ENCODE measurements around the gene SLC39A12. TPM values are rescaled to one million over a fixed set of nuclear protein-coding genes. Genes with fewer than 3 reads are reported as not detected.

The SLC39A12 gene
- total and polyA plus RNA-seq, 2 of the 4 experiments (the other 2 are of a cell fraction), result not detected

DNA sequence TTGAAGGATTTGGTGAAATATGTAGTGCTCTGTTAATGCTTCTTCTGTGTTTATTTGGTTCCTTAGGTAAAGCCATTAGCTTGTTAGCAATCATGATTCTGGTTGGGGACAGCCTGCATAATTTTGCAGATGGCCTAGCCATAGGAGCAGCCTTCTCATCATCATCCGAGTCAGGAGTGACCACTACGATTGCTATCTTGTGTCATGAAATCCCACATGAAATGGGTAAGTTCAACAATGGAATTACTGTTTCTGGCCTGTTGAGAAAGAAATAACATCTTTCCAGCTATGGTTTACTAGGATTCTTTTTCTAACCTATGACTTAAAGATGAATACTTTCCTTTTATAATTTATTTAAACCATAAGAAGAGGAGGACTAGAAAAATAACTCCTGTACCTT lies 48.9 kb downstream of the SLC39A12 start:
- no peaks in the 10 kb centered on the region for H3K9me1 ChIP-seq (ENCODE audit: insufficient read depth, low read length)
- dilution Hi-C loops (cut with HindIII; ENCODE audit: low sequenced_read_pairs, unreplicated experiment) (no loop called here), intact Hi-C loops (cut with micrococcal nuclease) (no loop called here), in situ Hi-C loops (cut with MboI; ENCODE audit: low sequenced_read_pairs) (no loop called here)
- H4K5ac ChIP-seq (ENCODE audit: low read depth, low read length), result no peak overlapping the region
- H2BK5ac ChIP-seq (ENCODE audit: low read depth, low read length, poor library complexity, severe bottlenecking), result no peak overlapping the region
- no peaks in the 10 kb centered on the region for H3K36me3 ChIP-seq (ENCODE audit: control insufficient read depth, insufficient read depth, low read length)
- POLR2A ChIA-PET (ENCODE audit: unreplicated experiment), result no interaction called here
- CTCF ChIA-PET, result no interaction called here
- H3K4me3 ChIP-seq (ENCODE audit: insufficient read depth, low read depth, low read length), result no peak overlapping the region
- H4K20me1 ChIP-seq (ENCODE audit: insufficient read depth, low read length), result no peaks in the 10 kb centered on the region
- no peak overlapping the region for H4K8ac ChIP-seq (ENCODE audit: low read depth in 2 of 2, low read length in 2 of 2)
- H2AK9ac ChIP-seq (replicated peaks; ENCODE audit: low read depth, low read length, poor library complexity), result no peak overlapping the region
- H3K9me3 ChIP-seq (ENCODE audit: control insufficient read depth, insufficient read depth, low read length), result no peaks in the 10 kb centered on the region
- H3K27me3 ChIP-seq (ENCODE audit: control insufficient read depth, insufficient read depth, low read length), result no peaks in the 10 kb centered on the region
- H3K4me1 ChIP-seq (ENCODE audit: control insufficient read depth, insufficient read depth, low read length), result no peaks in the 10 kb centered on the region; the same call in 1 of the 2 replicates
- WGBS, 2 experiments (ENCODE audit: extremely low coverage in 2 of 2, insufficient read length in 1 of 2), result no CpG with 5 or more reads among the region's 2 CpGs
- no peak overlapping the region for H2BK15ac ChIP-seq (ENCODE audit: low read depth, low read length)
- no peak overlapping the region for H3K4ac ChIP-seq (ENCODE audit: low read depth, low read length)
- no peak for TF ChIP-seq NFE2L2 (IDR thresholded peaks at IDR 0.05; ENCODE audit: low read depth, low read length)
- no TSS peak for BruUV-seq (replicated peaks)
- H2AK5ac ChIP-seq (ENCODE audit: low read depth, low read length), result no peak overlapping the region
- H4K91ac ChIP-seq (ENCODE audit: insufficient read depth, low read depth, low read length), result no peak overlapping the region
- H3K4me2 ChIP-seq (ENCODE audit: low read depth, low read length), result no peak overlapping the region
- no peaks in the 10 kb centered on the region for H3K79me1 ChIP-seq (ENCODE audit: low read depth in 1 of 2, low read length in 2 of 2)
- no peak overlapping the region for H2BK120ac ChIP-seq (ENCODE audit: low read depth, low read length)
- DNase-seq (peak; percentile 63), ATAC-seq (ENCODE audit: low read depth) (no peak)
- H3K14ac ChIP-seq (replicated peaks; ENCODE audit: low read depth, low read length), result no peak overlapping the region
- H3K23ac ChIP-seq (ENCODE audit: low read depth, low read length), result no peak overlapping the region
- H3K27ac ChIP-seq (ENCODE audit: insufficient read depth, low read length), result no peak overlapping the region
- H2BK20ac ChIP-seq (ENCODE audit: low read depth, low read length), result no peak overlapping the region
- H2AFZ ChIP-seq (replicated peaks; ENCODE audit: low read length, poor library complexity), result no peak overlapping the region
- no peak overlapping the region for H3K9ac ChIP-seq (ENCODE audit: low read depth, low read length)
- no peak overlapping the region for H3K56ac ChIP-seq (ENCODE audit: extremely low read depth, insufficient read depth, low read length)
- H3K18ac ChIP-seq (ENCODE audit: low read depth, low read length), result no peak overlapping the region
